ENCODE measurements around the gene CDPF1. TPM values are rescaled to one million over a fixed set of nuclear protein-coding genes. Genes with fewer than 3 reads are reported as not detected.

CDPF1 gene
- total RNA-seq, 2 experiments from 2014 or later: 1.6 to 2.6 TPM

DNA sequence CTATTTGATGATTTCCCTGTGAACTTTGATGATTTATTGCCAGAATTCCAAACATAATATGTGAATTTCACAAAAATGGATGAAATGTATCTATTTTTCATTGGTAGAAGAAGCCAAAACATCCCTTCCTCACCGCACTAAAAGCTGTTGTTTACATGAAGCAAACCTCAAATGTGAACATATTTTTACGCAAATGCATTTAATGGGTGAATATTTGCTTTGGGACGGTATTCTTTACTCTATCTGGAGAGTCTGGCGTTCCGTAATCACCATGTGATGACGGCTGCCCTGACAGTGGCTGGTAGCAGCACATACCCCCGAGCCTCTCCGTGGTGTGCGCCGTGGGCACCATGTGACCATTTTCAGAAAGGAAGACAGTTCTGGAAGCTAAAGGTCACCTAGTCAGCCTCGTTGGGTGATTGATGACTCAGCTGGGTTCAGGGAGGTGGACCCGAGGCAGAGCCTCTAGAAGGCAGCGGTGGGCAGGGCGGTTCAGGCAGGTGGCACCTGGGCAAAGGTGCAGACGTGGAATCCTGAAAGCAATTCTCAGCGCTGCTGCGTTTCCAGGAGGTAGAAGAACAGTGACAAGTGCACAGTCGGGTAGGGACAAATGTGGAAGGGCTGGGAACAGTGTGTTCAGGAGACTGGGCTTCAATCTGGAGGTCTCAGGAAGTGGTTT, 54.5 kb downstream of the CDPF1 start:
- no peak overlapping the region for H3K27ac ChIP-seq (ENCODE audit: low read depth in 1 of 2, low read length in 2 of 2)
- H3K4me1 ChIP-seq (ENCODE audit: insufficient read depth, low read length): no peaks in the 10 kb centered on the region
- peaks cover 15% of the 10 kb centered on the region for H3K36me3 ChIP-seq (ENCODE audit: insufficient read depth, low read length)
- Mint-ChIP-seq H3K4me1 (ENCODE audit: low read depth) (no peaks in the 10 kb centered on the region), H3K4me3 (no peak overlapping the region), H3K27ac (no peak overlapping the region), H3K36me3 (ENCODE audit: low read depth) (peaks cover 25% of the 10 kb centered on the region), H3K27me3 (no peaks in the 10 kb centered on the region), H3K9me3 (no peaks in the 10 kb centered on the region)
- intact Hi-C loops (cut with DNase I, micrococcal nuclease): no loop called here
- no peak overlapping the region for H3K4me3 ChIP-seq (ENCODE audit: low read length)
- ChIA-PET POLR2A (no interaction called here), CTCF (no interaction called here)
- H3K9me3 ChIP-seq (ENCODE audit: control insufficient read depth in 1 of 2, insufficient read depth in 1 of 2, low read length in 2 of 2): peaks cover 0 to 4% of the 10 kb centered on the region in 2 experiments
- no peak for TF ChIP-seq CTCF (IDR thresholded peaks at IDR 0.05)
- H3K27me3 ChIP-seq (ENCODE audit: control insufficient read depth in 1 of 2, insufficient read depth in 2 of 2, low read length in 2 of 2): no peaks in the 10 kb centered on the region
- ATAC-seq (ENCODE audit: poor library complexity) (no peak), DNase-seq (no peak)

Other genes with a start within 250 kb of the CDPF1 start
- gene PPARA, start 99.8 kb downstream of the CDPF1 start, total RNA-seq: 1 to 10 TPM; 9.1 to 9.3 TPM
- not detected for gene PKDREJ, start 13.1 kb upstream of the CDPF1 start, total RNA-seq
- gene TTC38, start 17.7 kb upstream of the CDPF1 start, total RNA-seq: 1 to 10 TPM; 1.8 to 2.7 TPM
- gene GTSE1, start 46.6 kb upstream of the CDPF1 start, total RNA-seq: under 1 TPM; 0.14 to 0.89 TPM
- gene TRMU, start 85.4 kb upstream of the CDPF1 start, total RNA-seq: 10 to 100 TPM; 65.2 to 65.4 TPM